Measurements from ENCODE around the gene RGL4.
"Not testable (repeated sequence)": the region's sequence is repeated elsewhere in the genome, so short reads cannot be mapped to it uniquely, and the experiment has no call there.

The RGL4 gene

GRCh38 chr22:23690713-23691112, at the start of gene RGL4:
RGL4 (plus strand) TSS chr22:23691013; CDS start chr22:23692031, 1,018 bp downstream.
- DNase-seq (ENCODE audit: low spot score) = no peak

GRCh38 chr22:23646526-23646925, 44.3 kb upstream of the RGL4 start:
- not testable (repeated sequence) for DNase-seq (ENCODE audit: low spot score)

- no peak for DNase-seq (ENCODE audit: low spot score)
Observed at GRCh38 chr22:23649071-23649501, 41.7 kb upstream of the RGL4 start.

- DNase-seq (ENCODE audit: low spot score) = no peak
Observed at GRCh38 chr22:23651676-23652075, 39.1 kb upstream of the RGL4 start.

- DNase-seq (ENCODE audit: low spot score) = no peak
Observed at GRCh38 chr22:23652286-23652685, 38.5 kb upstream of the RGL4 start.

GRCh38 chr22:23652711-23653110, 38.1 kb upstream of the RGL4 start:
- no peak for DNase-seq (ENCODE audit: low spot score)

- DNase-seq (ENCODE audit: low spot score) = no peak
Observed at GRCh38 chr22:23655891-23656475, 34.8 kb upstream of the RGL4 start.

GRCh38 chr22:23657727-23658126, 33.1 kb upstream of the RGL4 start:
- DNase-seq (ENCODE audit: low spot score) = no peak

GRCh38 chr22:23660381-23660780, 30.4 kb upstream of the RGL4 start:
- not testable (repeated sequence) for DNase-seq (ENCODE audit: low spot score)

- no peak for DNase-seq (ENCODE audit: low spot score)
Observed at GRCh38 chr22:23670378-23671295, 20.2 kb upstream of the RGL4 start.

- not testable (repeated sequence) for DNase-seq (ENCODE audit: low spot score)
Observed at GRCh38 chr22:23671387-23671786, 19.4 kb upstream of the RGL4 start.

- not testable (repeated sequence) for DNase-seq (ENCODE audit: low spot score)
Observed at GRCh38 chr22:23672307-23673049, 18.3 kb upstream of the RGL4 start.

GRCh38 chr22:23673050-23673620, 17.7 kb upstream of the RGL4 start:
- no peak for DNase-seq (ENCODE audit: low spot score)

GRCh38 chr22:23673826-23674690, 16.8 kb upstream of the RGL4 start:
- DNase-seq (ENCODE audit: low spot score) = no peak

GRCh38 chr22:23674886-23675501, 15.8 kb upstream of the RGL4 start:
- not testable (repeated sequence) for DNase-seq (ENCODE audit: low spot score)

- no peak for DNase-seq (ENCODE audit: low spot score)
Observed at GRCh38 chr22:23675502-23676415, 15.1 kb upstream of the RGL4 start.

GRCh38 chr22:23676841-23677700, 13.7 kb upstream of the RGL4 start:
- DNase-seq (ENCODE audit: low spot score) = not testable (repeated sequence)

- DNase-seq (ENCODE audit: low spot score) = no peak
Observed at GRCh38 chr22:23677701-23677995, 13.2 kb upstream of the RGL4 start.

- DNase-seq (ENCODE audit: low spot score) = no peak
Observed at GRCh38 chr22:23678133-23678532, 12.7 kb upstream of the RGL4 start.

Data from GM03348 (cell line).